Astrocyte (in vitro differentiated cells and primary cell): ENCODE data around the gene SLC39A8. TPM values are rescaled to one million over a fixed set of nuclear protein-coding genes. Genes with fewer than 3 reads are reported as not detected.

Source experiments
- DNase-seq: peaks from one replicate; pipeline ENCODE4 v3.0.0-alpha.2; 2010; ENCODE audit warnings: low read depth
- FAIRE-seq: peaks from 2 replicates; lab custom pipeline; 2011; peaks lifted over from hg19 to GRCh38; lab: Jason Lieb, UNC
- H2AFZ ChIP-seq: 2 replicates; pipeline ENCODE4 v1.6.0; 2012; ENCODE audit warnings: low read depth, low read length, inconsistent platforms
- H3K27ac ChIP-seq: 2 replicates; pipeline ENCODE4 v1.5.1; 2011; ENCODE audit warnings: low read depth, low read length, inconsistent platforms
- H3K27me3 ChIP-seq: 2 replicates; pipeline ENCODE4 v1.6.0; 2011; ENCODE audit warnings: low read length, inconsistent platforms; ENCODE audit not compliant: insufficient read depth
- H3K36me3 ChIP-seq: 2 replicates; pipeline ENCODE4 v1.5.1; 2011; ENCODE audit warnings: low read length, inconsistent platforms; ENCODE audit not compliant: insufficient read depth
- H3K4me1 ChIP-seq: 2 replicates; pipeline ENCODE4 v1.5.1; 2011; ENCODE audit warnings: low read length, inconsistent platforms; ENCODE audit not compliant: insufficient read depth
- H3K4me2 ChIP-seq: 2 replicates; pipeline ENCODE4 v1.6.0; 2012; ENCODE audit warnings: low read length, inconsistent platforms
- H3K4me3 ChIP-seq: 2 replicates; pipeline ENCODE4 v1.5.1; 2011; ENCODE audit warnings: low read depth, mild to moderate bottlenecking, low read length, inconsistent platforms; ENCODE audit not compliant: insufficient read depth
- H3K79me2 ChIP-seq: 2 replicates; pipeline ENCODE4 v1.6.0; 2012; ENCODE audit warnings: mild to moderate bottlenecking, low read length, inconsistent platforms; ENCODE audit not compliant: insufficient read depth
- H3K9ac ChIP-seq: 2 replicates; pipeline ENCODE4 v1.6.0; 2012; ENCODE audit warnings: mild to moderate bottlenecking, low read length, inconsistent platforms
- H3K9me3 ChIP-seq: 2 replicates; pipeline ENCODE4 v1.5.1; 2012; ENCODE audit warnings: low read depth, mild to moderate bottlenecking, low read length, inconsistent platforms; ENCODE audit not compliant: insufficient read depth
- H4K20me1 ChIP-seq: 2 replicates; pipeline ENCODE4 v1.6.0; 2012; ENCODE audit warnings: low read length, inconsistent platforms; ENCODE audit not compliant: insufficient read depth
- H3K27ac Mint-ChIP-seq: one replicate; pipeline ENCODE4 v1.8.0; 2021; ENCODE audit warnings: mild to moderate bottlenecking, mixed read lengths; ENCODE audit not compliant: unreplicated experiment
- H3K27me3 Mint-ChIP-seq: one replicate; pipeline ENCODE4 v1.8.0; 2021; ENCODE audit warnings: low read depth, mixed read lengths; ENCODE audit not compliant: unreplicated experiment
- H3K36me3 Mint-ChIP-seq: one replicate; pipeline ENCODE4 v1.8.0; 2021; ENCODE audit warnings: low read depth, mixed read lengths; ENCODE audit not compliant: unreplicated experiment
- H3K4me1 Mint-ChIP-seq: one replicate; pipeline ENCODE4 v1.8.0; 2021; ENCODE audit warnings: low read depth, mixed read lengths; ENCODE audit not compliant: unreplicated experiment
- H3K4me3 Mint-ChIP-seq: one replicate; pipeline ENCODE4 v1.8.0; 2021; ENCODE audit warnings: mild to moderate bottlenecking, moderate library complexity, mixed read lengths; ENCODE audit not compliant: unreplicated experiment
- H3K9me3 Mint-ChIP-seq: one replicate; pipeline ENCODE4 v1.8.0; 2021; ENCODE audit warnings: mild to moderate bottlenecking, mixed read lengths; ENCODE audit not compliant: unreplicated experiment
- EZH2 ChIP-seq: IDR thresholded peaks from 2 replicates; pipeline ENCODE4 v1.6.1; 2012; ENCODE audit warnings: mild to moderate bottlenecking, low read length, inconsistent platforms; ENCODE audit not compliant: insufficient read depth
- total RNA-seq: library from RNA; stranded (reverse); gene quantifications from 2 replicates; pipeline ENCODE4 v1.2.1, GENCODE V29; 2021
- TF ChIP-seq, protein P1 (sequence below): IDR thresholded peaks from 2 replicates; pipeline ENCODE4 v1.5.1; 2011; ENCODE audit warnings: low read depth, mild to moderate bottlenecking, inconsistent platforms, low read length, moderate library complexity; ENCODE audit not compliant: insufficient read depth

Gene SLC39A8
- total RNA-seq, 1 donor from 2014 or later, result 5.6 TPM

DNA sequence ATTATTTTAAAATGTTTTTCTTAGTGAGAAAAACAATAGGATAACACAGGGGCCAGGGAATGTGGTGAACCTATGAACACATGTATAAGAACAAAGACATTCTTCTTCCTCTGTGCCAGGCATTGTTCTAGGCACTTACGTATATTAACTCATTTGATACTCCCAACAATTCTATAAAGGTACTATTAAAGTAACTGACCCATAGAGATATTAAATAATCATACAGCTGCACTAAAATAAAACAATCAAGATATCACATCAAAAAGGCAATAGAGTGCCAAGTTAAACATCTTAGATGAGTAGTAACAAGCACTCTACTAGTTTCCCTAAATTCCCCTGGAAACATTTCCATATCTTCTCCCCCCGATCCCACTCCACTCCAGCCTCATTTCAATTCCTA lies 33.4 kb downstream of the SLC39A8 start:
- H3K9me3 ChIP-seq, result no peaks in the 10 kb centered on the region
- Mint-ChIP-seq H3K27me3 (no peaks in the 10 kb centered on the region), H3K4me3 (no peak overlapping the region), H3K27ac (no peak overlapping the region), H3K9me3 (no peaks in the 10 kb centered on the region), H3K4me1 (no peaks in the 10 kb centered on the region), H3K36me3 (peaks cover 3% of the 10 kb centered on the region)
- no peak overlapping the region for H2AFZ ChIP-seq
- no peak overlapping the region for H3K9ac ChIP-seq
- no peak overlapping the region for H3K4me2 ChIP-seq
- DNase-seq (no peak), FAIRE-seq (no peak)
- no peak overlapping the region for H3K27ac ChIP-seq
- H3K4me3 ChIP-seq, result no peak overlapping the region
- no peaks in the 10 kb centered on the region for H3K27me3 ChIP-seq
- TF ChIP-seq, protein P1, sequence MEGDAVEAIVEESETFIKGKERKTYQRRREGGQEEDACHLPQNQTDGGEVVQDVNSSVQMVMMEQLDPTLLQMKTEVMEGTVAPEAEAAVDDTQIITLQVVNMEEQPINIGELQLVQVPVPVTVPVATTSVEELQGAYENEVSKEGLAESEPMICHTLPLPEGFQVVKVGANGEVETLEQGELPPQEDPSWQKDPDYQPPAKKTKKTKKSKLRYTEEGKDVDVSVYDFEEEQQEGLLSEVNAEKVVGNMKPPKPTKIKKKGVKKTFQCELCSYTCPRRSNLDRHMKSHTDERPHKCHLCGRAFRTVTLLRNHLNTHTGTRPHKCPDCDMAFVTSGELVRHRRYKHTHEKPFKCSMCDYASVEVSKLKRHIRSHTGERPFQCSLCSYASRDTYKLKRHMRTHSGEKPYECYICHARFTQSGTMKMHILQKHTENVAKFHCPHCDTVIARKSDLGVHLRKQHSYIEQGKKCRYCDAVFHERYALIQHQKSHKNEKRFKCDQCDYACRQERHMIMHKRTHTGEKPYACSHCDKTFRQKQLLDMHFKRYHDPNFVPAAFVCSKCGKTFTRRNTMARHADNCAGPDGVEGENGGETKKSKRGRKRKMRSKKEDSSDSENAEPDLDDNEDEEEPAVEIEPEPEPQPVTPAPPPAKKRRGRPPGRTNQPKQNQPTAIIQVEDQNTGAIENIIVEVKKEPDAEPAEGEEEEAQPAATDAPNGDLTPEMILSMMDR, result no peak
- TF ChIP-seq EZH2, result no peak
- H3K79me2 ChIP-seq, result no peaks in the 10 kb centered on the region
- no peaks in the 10 kb centered on the region for H4K20me1 ChIP-seq
- no peaks in the 10 kb centered on the region for H3K36me3 ChIP-seq
- no peaks in the 10 kb centered on the region for H3K4me1 ChIP-seq

DNA sequence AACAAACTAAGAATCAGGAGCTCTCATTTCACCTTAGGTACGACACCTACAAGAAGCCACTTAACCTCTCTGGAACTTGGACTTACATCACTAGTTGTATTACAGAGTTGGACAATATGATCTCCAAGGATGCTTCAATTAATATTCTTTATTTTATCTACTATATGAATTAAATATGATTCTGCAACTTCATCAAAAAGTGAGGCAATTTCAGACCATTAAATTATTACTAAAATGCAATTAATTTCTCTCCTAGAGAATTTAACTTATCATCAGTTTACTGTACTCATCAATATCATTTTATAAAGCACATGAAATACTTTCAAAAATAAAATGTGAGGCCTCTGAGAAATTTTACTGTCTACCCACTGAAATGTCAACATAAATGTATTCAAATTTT lies 33.9 kb downstream of the SLC39A8 start:
- H4K20me1 ChIP-seq, result no peaks in the 10 kb centered on the region
- DNase-seq, result no peak
- H3K27me3 ChIP-seq, result no peaks in the 10 kb centered on the region
- H3K4me1 ChIP-seq, result no peaks in the 10 kb centered on the region
- H3K27ac Mint-ChIP-seq, result no peak overlapping the region
- H3K4me1 Mint-ChIP-seq, result no peaks in the 10 kb centered on the region
- no peaks in the 10 kb centered on the region for H3K9me3 ChIP-seq
- no peak overlapping the region for H3K4me3 ChIP-seq
- no peak overlapping the region for H3K9ac ChIP-seq
- no peaks in the 10 kb centered on the region for H3K79me2 ChIP-seq
- H3K36me3 Mint-ChIP-seq, result peaks cover 3% of the 10 kb centered on the region
- FAIRE-seq, result no peak
- H3K4me2 ChIP-seq, result no peak overlapping the region
- no peaks in the 10 kb centered on the region for H3K36me3 ChIP-seq
- H3K4me3 Mint-ChIP-seq, result no peak overlapping the region
- H3K27me3 Mint-ChIP-seq, result no peaks in the 10 kb centered on the region
- no peak overlapping the region for H2AFZ ChIP-seq
- H3K9me3 Mint-ChIP-seq, result no peaks in the 10 kb centered on the region
- no peak overlapping the region for H3K27ac ChIP-seq
- TF ChIP-seq, protein P1, result no peak
- no peak for TF ChIP-seq EZH2

- Mint-ChIP-seq H3K27ac (no peak overlapping the region), H3K36me3 (peaks cover 3% of the 10 kb centered on the region), H3K4me3 (no peak overlapping the region), H3K27me3 (no peaks in the 10 kb centered on the region), H3K9me3 (no peaks in the 10 kb centered on the region), H3K4me1 (peaks cover 2% of the 10 kb centered on the region)
- Histone ChIP-seq H4K20me1 (no peaks in the 10 kb centered on the region), H3K4me1 (no peaks in the 10 kb centered on the region), H3K36me3 (no peaks in the 10 kb centered on the region), H3K9me3 (no peaks in the 10 kb centered on the region), H3K27ac (no peak overlapping the region), H3K27me3 (no peaks in the 10 kb centered on the region), H3K9ac (no peak overlapping the region), H3K4me2 (no peak overlapping the region), H3K79me2 (no peaks in the 10 kb centered on the region), H2AFZ (no peak overlapping the region), H3K4me3 (no peak overlapping the region)
- no peak for DNase-seq
- TF ChIP-seq, protein P1, result no peak
- TF ChIP-seq EZH2, result no peak
- no peak for FAIRE-seq
These were observed 37.1 kb downstream of the SLC39A8 start for GRCh38 chr4:102308032-102308799.
